H9 (cell line): Measurements from ENCODE around the gene S1PR4. TPM values are rescaled to one million over a fixed set of nuclear protein-coding genes. Genes with fewer than 3 reads are reported as not detected.

Experiments
- DNase-seq: peaks from one replicate; pipeline ENCODE4 v3.0.0-alpha.2; 2017
- H2AFZ ChIP-seq: one replicate; pipeline ENCODE4 v1.6.1; 2013; ENCODE audit warnings: mild to moderate bottlenecking, low read length, control low read depth, moderate library complexity
- H2AK5ac ChIP-seq: 2 replicates; pipeline ENCODE4 v1.6.1; 2013; ENCODE audit warnings: low read length, control low read depth, mixed read lengths; ENCODE audit not compliant: insufficient read length
- H2BK120ac ChIP-seq: one replicate; pipeline ENCODE4 v1.6.1; 2013; ENCODE audit warnings: low read depth, mild to moderate bottlenecking, low read length, control low read depth, inconsistent platforms; ENCODE audit not compliant: poor library complexity, severe bottlenecking
- H2BK12ac ChIP-seq: 2 replicates; pipeline ENCODE4 v1.6.1; 2013; ENCODE audit warnings: low read length, control low read depth, mixed read lengths, low read depth; ENCODE audit not compliant: insufficient read length
- H2BK15ac ChIP-seq: 2 replicates; pipeline ENCODE4 v1.6.1; 2013; ENCODE audit warnings: low read depth, low read length, control low read depth
- H2BK20ac ChIP-seq: one replicate; pipeline ENCODE4 v1.6.1; 2013; ENCODE audit warnings: low read depth, mild to moderate bottlenecking, low read length, control low read depth, inconsistent platforms; ENCODE audit not compliant: poor library complexity, severe bottlenecking
- H2BK5ac ChIP-seq: 2 replicates; pipeline ENCODE4 v1.6.1; 2013; ENCODE audit warnings: low read length, control low read depth, mixed read lengths; ENCODE audit not compliant: insufficient read length
- H3K14ac ChIP-seq: 2 replicates; pipeline ENCODE4 v1.6.1; 2013; ENCODE audit warnings: low read length, control low read depth; ENCODE audit not compliant: insufficient read depth
- H3K18ac ChIP-seq: 2 replicates; pipeline ENCODE4 v1.6.1; 2013; ENCODE audit warnings: low read depth, mild to moderate bottlenecking, mixed read lengths, low read length, control low read depth; ENCODE audit not compliant: insufficient read length
- H3K23ac ChIP-seq: 2 replicates; pipeline ENCODE4 v1.6.1; 2013; ENCODE audit warnings: low read length, control low read depth, mixed read lengths, low read depth; ENCODE audit not compliant: insufficient read length
- H3K23me2 ChIP-seq: 2 replicates; pipeline ENCODE4 v1.6.1; 2013; ENCODE audit warnings: low read depth, mild to moderate bottlenecking, mixed read lengths, low read length, control low read depth; ENCODE audit not compliant: insufficient read length, poor library complexity, severe bottlenecking
- H3K27ac ChIP-seq: 2 replicates; pipeline ENCODE4 v1.5.1; 2013; ENCODE audit warnings: low read length, control low read depth, mixed read lengths, low read depth; ENCODE audit not compliant: insufficient read length
- H3K27me3 ChIP-seq: 2 replicates; pipeline ENCODE4 v1.6.1; 2013; ENCODE audit warnings: low read length, control low read depth, inconsistent platforms; ENCODE audit not compliant: insufficient read depth
- H3K4ac ChIP-seq: 2 replicates; pipeline ENCODE4 v1.6.1; 2013; ENCODE audit warnings: low read depth, mild to moderate bottlenecking, control low read depth, inconsistent platforms, low read length, moderate library complexity
- H3K4me1 ChIP-seq: 2 replicates; pipeline ENCODE4 v1.6.1; 2013; ENCODE audit warnings: low read length, control low read depth, inconsistent platforms; ENCODE audit not compliant: insufficient read depth
- H3K4me2 ChIP-seq: 2 replicates; pipeline ENCODE4 v1.6.1; 2013; ENCODE audit warnings: low read length, control low read depth, mixed read lengths; ENCODE audit not compliant: insufficient read length, insufficient read depth
- H3K56ac ChIP-seq: 2 replicates; pipeline ENCODE4 v1.6.1; 2013; ENCODE audit warnings: low read depth, mild to moderate bottlenecking, mixed read lengths, low read length, control low read depth; ENCODE audit not compliant: insufficient read length
- H3K79me1 ChIP-seq: 2 replicates; pipeline ENCODE4 v1.6.1; 2013; ENCODE audit warnings: low read depth, mild to moderate bottlenecking, moderate library complexity, low read length, control low read depth, inconsistent platforms; ENCODE audit not compliant: insufficient read depth, poor library complexity, severe bottlenecking
- H3K79me2 ChIP-seq: 2 replicates; pipeline ENCODE4 v1.6.1; 2013; ENCODE audit warnings: low read length, control low read depth, inconsistent platforms; ENCODE audit not compliant: insufficient read depth
- H3K9ac ChIP-seq: 2 replicates; pipeline ENCODE4 v1.6.1; 2013; ENCODE audit warnings: low read length, control low read depth, mixed read lengths; ENCODE audit not compliant: insufficient read length; ENCODE audit errors: extremely low read depth
- H3K9me3 ChIP-seq: one replicate; pipeline ENCODE4 v1.6.1; 2013; ENCODE audit warnings: low read depth, low read length, inconsistent platforms; ENCODE audit not compliant: control insufficient read depth
- H3T11ph ChIP-seq: one replicate; pipeline ENCODE4 v1.6.1; 2013; ENCODE audit warnings: mild to moderate bottlenecking, low read length, control low read depth, inconsistent platforms
- H4K20me1 ChIP-seq: one replicate; pipeline ENCODE4 v1.6.1; 2013; ENCODE audit not compliant: control insufficient read depth, insufficient read length, insufficient read depth
- H4K5ac ChIP-seq: 2 replicates; pipeline ENCODE4 v1.6.1; 2013; ENCODE audit warnings: low read depth, mild to moderate bottlenecking, mixed read lengths, low read length, control low read depth; ENCODE audit not compliant: insufficient read length
- H4K8ac ChIP-seq: replicated peaks from 2 replicates; pipeline ENCODE4 v1.6.1; 2013; ENCODE audit warnings: low read length, control low read depth, mixed read lengths, low read depth; ENCODE audit not compliant: insufficient read length
- H4K91ac ChIP-seq: 2 replicates; pipeline ENCODE4 v1.6.1; 2013; ENCODE audit warnings: low read depth, mild to moderate bottlenecking, moderate library complexity, mixed read lengths, low read length, control low read depth; ENCODE audit not compliant: insufficient read length
- H3K27ac Mint-ChIP-seq, 3 experiments: 2 replicates in 2 of 3; 3 replicates in 1 of 3; pipeline ENCODE4 v1.8.0; 2020 to 2021; ENCODE audit warnings: mixed read lengths in 3 of 3, mild to moderate bottlenecking in 1 of 3, moderate library complexity in 1 of 3
- H3K27me3 Mint-ChIP-seq: 2 replicates; pipeline ENCODE4 v1.8.0; 2021; ENCODE audit warnings: low read depth, mild to moderate bottlenecking, moderate library complexity, mixed read lengths
- H3K36me3 Mint-ChIP-seq, 3 experiments: 2 replicates in 2 of 3; 3 replicates in 1 of 3; pipeline ENCODE4 v1.8.0; 2020 to 2021; ENCODE audit warnings: low read depth in 3 of 3, mixed read lengths in 3 of 3; ENCODE audit not compliant: insufficient read depth in 1 of 3
- H3K4me1 Mint-ChIP-seq, 2 experiments: 2 replicates each; pipeline ENCODE4 v1.8.0; 2020; ENCODE audit warnings: mixed read lengths in 2 of 2
- H3K4me3 Mint-ChIP-seq, 2 experiments: 2 replicates in 1 of 2; 3 replicates in 1 of 2; pipeline ENCODE4 v1.8.0; 2020 to 2021; ENCODE audit warnings: mild to moderate bottlenecking in 2 of 2, mixed read lengths in 2 of 2, moderate library complexity in 1 of 2
- H3K9me3 Mint-ChIP-seq, 2 experiments: 2 replicates in 1 of 2; 3 replicates in 1 of 2; pipeline ENCODE4 v1.8.0; 2020; ENCODE audit warnings: mild to moderate bottlenecking in 2 of 2, mixed read lengths in 2 of 2, moderate library complexity in 1 of 2
- WGBS: extraction: QIAGEN DNeasy Blood & Tissue Kit; methylation state at CpG from one replicate; pipeline ENCODE4 v1.1.7; 2013; ENCODE audit warnings: missing lambda C conversion rate, low lambda C conversion rate, mixed read lengths; ENCODE audit not compliant: insufficient read length; ENCODE audit errors: extremely low coverage; 5-methylcytosine and 5-hydroxymethylcytosine counted together
- total RNA-seq: library from RNA; stranded (reverse); gene quantifications from 2 replicates; pipeline ENCODE4 v1.2.1, GENCODE V29; 2021
- TF ChIP-seq, protein P1 (sequence below): fragments of 200-600 bp; sonication (generic); conservative IDR thresholded peaks from 3 replicates; pipeline ENCODE4 v1.8.0; 2021; ENCODE audit warnings: antibody characterized with exemption, mild to moderate bottlenecking

S1PR4 gene
- total RNA-seq, 1 experiment from 2014 or later, result not detected

- no peaks in the 10 kb centered on the region for H4K20me1 ChIP-seq
- no peak overlapping the region for H3K14ac ChIP-seq
- peak overlapping the region; percentile 99 for H2AFZ ChIP-seq
- peaks cover 1% of the 10 kb centered on the region; the same call in 1 of the 2 replicates for H3K27me3 Mint-ChIP-seq
- no peak overlapping the region for H2BK20ac ChIP-seq
- WGBS, result no CpG with 5 or more reads among the region's 14 CpGs
- H3K27ac ChIP-seq, result no peak overlapping the region
- no peaks in the 10 kb centered on the region; a peak in 1 of 5 replicates for H3K9me3 Mint-ChIP-seq
- H4K8ac ChIP-seq, result no peak overlapping the region
- no peaks in the 10 kb centered on the region for H3K27me3 ChIP-seq
- H4K91ac ChIP-seq, result no peak overlapping the region
- no peak overlapping the region for H4K5ac ChIP-seq
- no peak overlapping the region for H2BK15ac ChIP-seq
- H3K4me2 ChIP-seq, result peak overlapping the region; percentile 86
- peak overlapping the region; percentile 98 to 100 (median 99) for H3K27ac Mint-ChIP-seq
- H2BK5ac ChIP-seq, result no peak overlapping the region
- H2BK12ac ChIP-seq, result no peak overlapping the region
- no peak overlapping the region for H3T11ph ChIP-seq
- TF ChIP-seq, protein P1, sequence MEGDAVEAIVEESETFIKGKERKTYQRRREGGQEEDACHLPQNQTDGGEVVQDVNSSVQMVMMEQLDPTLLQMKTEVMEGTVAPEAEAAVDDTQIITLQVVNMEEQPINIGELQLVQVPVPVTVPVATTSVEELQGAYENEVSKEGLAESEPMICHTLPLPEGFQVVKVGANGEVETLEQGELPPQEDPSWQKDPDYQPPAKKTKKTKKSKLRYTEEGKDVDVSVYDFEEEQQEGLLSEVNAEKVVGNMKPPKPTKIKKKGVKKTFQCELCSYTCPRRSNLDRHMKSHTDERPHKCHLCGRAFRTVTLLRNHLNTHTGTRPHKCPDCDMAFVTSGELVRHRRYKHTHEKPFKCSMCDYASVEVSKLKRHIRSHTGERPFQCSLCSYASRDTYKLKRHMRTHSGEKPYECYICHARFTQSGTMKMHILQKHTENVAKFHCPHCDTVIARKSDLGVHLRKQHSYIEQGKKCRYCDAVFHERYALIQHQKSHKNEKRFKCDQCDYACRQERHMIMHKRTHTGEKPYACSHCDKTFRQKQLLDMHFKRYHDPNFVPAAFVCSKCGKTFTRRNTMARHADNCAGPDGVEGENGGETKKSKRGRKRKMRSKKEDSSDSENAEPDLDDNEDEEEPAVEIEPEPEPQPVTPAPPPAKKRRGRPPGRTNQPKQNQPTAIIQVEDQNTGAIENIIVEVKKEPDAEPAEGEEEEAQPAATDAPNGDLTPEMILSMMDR, result no peak
- H3K18ac ChIP-seq, result no peak overlapping the region
- no peak overlapping the region for H2BK120ac ChIP-seq
- peaks cover 18% of the 10 kb centered on the region; the same call in 1 of the 2 replicates for H3K79me2 ChIP-seq
- no peak overlapping the region for H2AK5ac ChIP-seq
- DNase-seq, result no peak
- H3K4me3 Mint-ChIP-seq, result peak overlapping the region; percentile 90 to 99
- no peak overlapping the region for H3K4ac ChIP-seq
- H3K36me3 Mint-ChIP-seq, result peaks cover 6 to 7% (median 6%) of the 10 kb centered on the region in 3 experiments; a peak in 6 of 7 replicates
- H3K23ac ChIP-seq, result no peak overlapping the region
- H3K23me2 ChIP-seq, result peaks cover 8% of the 10 kb centered on the region
- H3K4me1 ChIP-seq, result no peaks in the 10 kb centered on the region
- H3K56ac ChIP-seq, result no peak overlapping the region
- H3K9ac ChIP-seq, result peak overlapping the region; percentile 24
- peaks cover 22% of the 10 kb centered on the region for H3K79me1 ChIP-seq
- H3K4me1 Mint-ChIP-seq, result peaks cover 14 to 26% of the 10 kb centered on the region in 2 experiments
- H3K9me3 ChIP-seq, result no peaks in the 10 kb centered on the region
These were observed 6.4 kb downstream of the S1PR4 start for GRCh38 chr19:3184847-3185460.
